Omental fat pad (tissue), 4 donors: Measurements from ENCODE around the gene TRPC1. TPM values are rescaled to one million over a fixed set of nuclear protein-coding genes. Genes with fewer than 3 reads are reported as not detected.

Source experiments
- ATAC-seq: fragments of 150-250 bp; one replicate; pipeline ENCODE4 v1.9.1; 2016; ENCODE audit warnings: mild to moderate bottlenecking, moderate library complexity; ENCODE audit not compliant: low FRiP score
- DNase-seq: peaks from one replicate; pipeline ENCODE4 v3.0.0-alpha.2; 2019; ENCODE audit warnings: low spot score
- CTCF ChIP-seq, 3 donors: fragments of 450-650 bp; IDR thresholded peaks; one replicate each; pipeline ENCODE4 v1.5.1; 2016 to 2017; ENCODE audit warnings: antibody characterized with exemption in 3 of 3, mild to moderate bottlenecking in 3 of 3, moderate library complexity in 2 of 3
- total RNA-seq, 4 donors: library from RNA; depleted of rRNA; stranded (reverse); fragments of >200 nt; gene quantifications; one replicate each; pipeline ENCODE4 v1.1.0, GENCODE V29; 2016

Gene TRPC1
- total RNA-seq, 4 donors from 2014 or later, result 4.9 to 23.2 (median 11.4) TPM

GRCh38 chr3:142782616-142783015 is 58.8 kb downstream of the TRPC1 start:
- no peak for TF ChIP-seq CTCF (IDR thresholded peaks at IDR 0.05)
- no peak for DNase-seq
- ATAC-seq, result no peak

- no peak for TF ChIP-seq CTCF (IDR thresholded peaks at IDR 0.05)
- DNase-seq (no peak), ATAC-seq (no peak)
Observed at GRCh38 chr3:142784228-142784627, 60.4 kb downstream of the TRPC1 start.

GRCh38 chr3:142785996-142786395 is 62.2 kb downstream of the TRPC1 start:
- ATAC-seq (no peak), DNase-seq (no peak)
- no peak for TF ChIP-seq CTCF (IDR thresholded peaks at IDR 0.05)

- DNase-seq (no peak), ATAC-seq (no peak)
- no peak for TF ChIP-seq CTCF (IDR thresholded peaks at IDR 0.05)
Observed at GRCh38 chr3:142787719-142788118, 63.9 kb downstream of the TRPC1 start.

GRCh38 chr3:142794508-142794907 is 70.7 kb downstream of the TRPC1 start:
- ATAC-seq, result no peak
- TF ChIP-seq CTCF (IDR thresholded peaks at IDR 0.05), result no peak
- DNase-seq, result no peak

GRCh38 chr3:142795332-142795731 is 71.5 kb downstream of the TRPC1 start:
- no peak for TF ChIP-seq CTCF (IDR thresholded peaks at IDR 0.05)
- ATAC-seq (no peak), DNase-seq (no peak)

- ATAC-seq (no peak), DNase-seq (no peak)
- TF ChIP-seq CTCF (IDR thresholded peaks at IDR 0.05), result no peak
Observed at GRCh38 chr3:142796823-142797222, 73.0 kb downstream of the TRPC1 start.
